ENCODE results near the gene ZIC5.

The ZIC5 gene

GRCh38 chr13:99987154-99988019 lies 15.8 kb upstream of the ZIC5 start:
- no peak for DNase-seq

DNA sequence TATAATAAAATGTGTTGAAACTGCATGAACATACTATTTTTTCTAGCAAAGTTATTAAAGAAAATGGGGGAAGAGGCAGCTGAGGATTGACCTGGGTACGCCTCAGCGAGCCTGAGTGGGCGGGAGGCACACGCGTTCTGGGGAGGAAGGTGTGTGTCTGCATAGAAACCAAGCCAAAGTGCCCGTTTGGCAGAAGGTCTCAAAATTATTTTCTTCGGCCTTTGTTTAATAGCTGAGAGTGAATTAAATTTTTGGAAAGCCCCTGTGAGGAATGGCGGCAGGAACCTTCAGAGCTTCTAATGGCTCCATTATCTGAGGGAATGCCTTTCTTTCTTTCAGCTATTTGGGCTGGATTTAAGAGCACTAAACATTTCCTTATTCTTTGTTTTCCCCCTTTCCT lies 15.2 kb upstream of the ZIC5 start:
- no peak for DNase-seq

GRCh38 chr13:99985886-99986527 lies 14.4 kb upstream of the ZIC5 start:
- no peak for DNase-seq

DNA sequence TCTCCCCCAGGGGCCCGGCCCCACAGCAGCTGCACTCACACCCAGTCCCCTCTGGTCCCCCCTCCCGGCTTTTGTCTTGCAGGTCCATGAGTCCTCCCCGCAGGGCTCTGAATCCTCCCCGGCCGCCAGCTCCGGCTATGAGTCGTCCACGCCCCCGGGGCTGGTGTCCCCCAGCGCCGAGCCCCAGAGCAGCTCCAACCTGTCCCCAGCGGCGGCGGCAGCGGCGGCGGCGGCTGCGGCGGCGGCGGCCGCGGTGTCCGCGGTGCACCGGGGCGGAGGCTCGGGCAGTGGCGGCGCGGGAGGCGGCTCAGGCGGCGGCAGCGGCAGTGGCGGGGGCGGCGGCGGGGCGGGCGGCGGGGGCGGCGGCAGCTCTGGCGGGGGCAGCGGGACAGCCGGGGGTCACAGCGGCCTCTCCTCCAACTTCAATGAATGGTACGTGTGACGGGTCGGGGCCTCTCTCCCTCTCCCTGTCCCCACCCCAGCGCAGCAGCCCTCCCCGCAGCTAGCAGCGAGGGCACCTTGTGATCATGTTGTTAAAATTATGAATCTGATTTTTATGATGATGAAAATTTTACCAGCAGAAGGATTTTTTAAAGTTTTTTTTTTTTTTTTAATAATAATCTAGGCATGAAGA lies 13.8 kb upstream of the ZIC5 start:
- no peak for DNase-seq

DNA sequence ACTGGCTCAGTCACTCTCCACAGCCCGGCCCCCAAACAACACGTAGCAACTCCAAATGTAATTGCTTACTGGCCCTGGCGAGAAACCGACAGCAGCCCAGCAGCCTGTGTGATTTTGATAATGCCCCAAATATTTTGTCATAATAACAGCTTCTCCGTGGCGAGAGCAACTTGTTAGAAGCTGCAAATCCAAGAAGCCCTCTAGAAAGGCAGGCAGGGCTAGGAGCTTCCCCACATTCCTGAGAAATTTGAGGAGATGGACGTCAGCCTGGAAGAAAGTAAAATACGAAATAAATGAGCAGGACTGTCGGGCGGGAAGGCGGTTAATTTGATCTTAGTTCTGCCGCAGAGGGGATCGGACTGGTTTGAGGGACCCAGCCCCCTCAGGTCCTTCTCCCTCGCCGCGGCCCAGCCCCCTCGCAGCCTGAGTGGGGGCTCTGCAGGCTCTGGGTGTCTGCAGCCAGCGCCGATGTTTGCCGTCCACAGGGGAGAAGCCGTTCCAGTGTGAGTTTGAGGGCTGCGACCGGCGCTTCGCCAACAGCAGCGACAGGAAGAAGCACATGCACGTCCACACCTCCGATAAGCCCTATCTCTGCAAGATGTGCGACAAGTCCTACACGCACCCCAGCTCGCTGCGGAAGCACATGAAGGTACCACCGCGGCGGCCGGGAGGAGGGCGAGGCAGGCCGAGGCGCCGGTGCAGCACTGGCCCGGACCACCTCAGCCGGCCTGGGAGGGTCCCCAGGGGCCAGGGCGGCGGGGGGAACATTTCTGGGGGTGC lies 13.1 kb upstream of the ZIC5 start:
- no peak for DNase-seq

DNA sequence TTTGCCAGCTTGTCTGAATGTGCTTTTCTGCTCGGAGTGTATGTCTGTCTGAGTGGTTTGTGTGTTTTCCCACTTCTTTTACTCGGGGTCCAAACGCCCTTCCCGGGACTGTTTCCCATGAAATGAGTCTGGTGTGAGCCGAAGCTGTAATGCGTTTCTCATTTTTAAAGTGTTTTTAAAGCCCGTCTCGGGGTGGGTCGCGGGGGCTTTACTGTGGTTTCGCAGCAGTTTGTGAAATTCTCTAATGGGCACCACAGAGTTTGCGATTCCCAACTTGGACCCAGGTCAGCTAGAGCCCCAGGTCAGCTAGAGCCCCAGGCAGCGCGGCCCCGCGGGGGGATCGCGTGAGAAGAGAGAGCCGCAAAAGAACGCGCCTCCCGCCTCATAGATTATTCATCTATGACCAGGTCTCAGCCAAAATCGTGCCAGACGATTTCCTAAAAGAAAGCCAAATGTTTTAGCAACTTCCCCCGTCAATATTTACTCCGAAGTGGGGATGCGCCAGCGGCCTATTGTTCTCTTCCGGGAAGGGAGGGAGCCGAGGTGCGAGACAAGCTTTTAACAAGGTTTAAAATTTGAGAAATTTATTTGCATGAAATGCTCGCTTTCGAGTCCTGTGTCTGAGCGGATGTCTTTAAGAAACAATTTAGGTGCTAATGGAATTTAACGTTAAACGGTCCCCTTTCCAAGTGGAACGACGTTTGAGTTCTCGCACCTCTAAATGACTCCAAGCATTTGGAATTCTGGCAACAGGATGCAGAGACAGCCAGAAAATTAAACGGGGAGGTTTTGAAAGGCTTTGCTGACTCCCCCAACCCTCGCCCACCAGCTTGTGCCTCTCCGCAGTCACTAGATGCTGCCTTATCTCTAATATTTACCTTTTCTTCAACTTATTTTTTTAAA lies 12.2 kb upstream of the ZIC5 start:
- DNase-seq, result no peak

- DNase-seq, result no peak
Measured at GRCh38 chr13:99982731-99983498, 11.3 kb upstream of the ZIC5 start.

GRCh38 chr13:99982036-99982730 lies 10.6 kb upstream of the ZIC5 start:
- DNase-seq, result no peak

- no peak for DNase-seq
Measured at GRCh38 chr13:99981735-99982035, 10.1 kb upstream of the ZIC5 start, which contains the start of gene ZIC2. ZIC2 (plus strand) TSS chr13:99981784; CDS start chr13:99982065, 281 bp downstream.

- DNase-seq, result no peak
Measured at GRCh38 chr13:99980824-99981734, 9.5 kb upstream of the ZIC5 start.

DNA sequence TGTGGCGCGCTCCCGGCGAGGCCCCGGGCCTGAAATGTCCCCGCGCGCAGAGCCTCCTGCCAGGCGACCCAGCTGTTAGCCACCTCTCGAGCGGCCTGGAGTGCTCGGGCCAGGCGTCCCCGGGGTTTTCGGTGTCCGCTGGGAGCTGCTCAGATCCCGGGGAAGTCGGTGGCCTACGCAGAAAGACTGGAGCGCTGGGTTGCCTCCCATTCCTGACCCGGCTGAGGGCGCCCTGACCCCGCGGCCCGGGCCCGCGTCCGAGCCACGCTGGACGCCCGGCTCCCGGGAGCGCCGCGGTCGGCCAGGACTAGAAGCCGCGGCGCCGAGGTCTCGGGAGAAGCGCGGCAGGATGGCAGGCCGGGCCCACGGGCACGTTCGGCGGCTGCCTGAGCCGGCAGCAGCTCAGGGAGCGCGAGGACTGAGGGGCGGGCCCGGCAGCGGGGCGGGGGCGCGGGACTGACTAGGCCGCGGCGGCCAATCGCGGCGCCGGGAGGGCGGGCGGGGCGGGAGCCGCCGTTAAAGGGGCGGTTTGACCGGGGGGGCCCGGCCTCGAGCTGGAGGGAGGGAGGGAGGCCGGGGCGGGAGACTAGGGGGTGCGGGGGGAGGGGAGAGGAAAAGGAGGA lies 8.7 kb upstream of the ZIC5 start:
- DNase-seq, result no peak

DNA sequence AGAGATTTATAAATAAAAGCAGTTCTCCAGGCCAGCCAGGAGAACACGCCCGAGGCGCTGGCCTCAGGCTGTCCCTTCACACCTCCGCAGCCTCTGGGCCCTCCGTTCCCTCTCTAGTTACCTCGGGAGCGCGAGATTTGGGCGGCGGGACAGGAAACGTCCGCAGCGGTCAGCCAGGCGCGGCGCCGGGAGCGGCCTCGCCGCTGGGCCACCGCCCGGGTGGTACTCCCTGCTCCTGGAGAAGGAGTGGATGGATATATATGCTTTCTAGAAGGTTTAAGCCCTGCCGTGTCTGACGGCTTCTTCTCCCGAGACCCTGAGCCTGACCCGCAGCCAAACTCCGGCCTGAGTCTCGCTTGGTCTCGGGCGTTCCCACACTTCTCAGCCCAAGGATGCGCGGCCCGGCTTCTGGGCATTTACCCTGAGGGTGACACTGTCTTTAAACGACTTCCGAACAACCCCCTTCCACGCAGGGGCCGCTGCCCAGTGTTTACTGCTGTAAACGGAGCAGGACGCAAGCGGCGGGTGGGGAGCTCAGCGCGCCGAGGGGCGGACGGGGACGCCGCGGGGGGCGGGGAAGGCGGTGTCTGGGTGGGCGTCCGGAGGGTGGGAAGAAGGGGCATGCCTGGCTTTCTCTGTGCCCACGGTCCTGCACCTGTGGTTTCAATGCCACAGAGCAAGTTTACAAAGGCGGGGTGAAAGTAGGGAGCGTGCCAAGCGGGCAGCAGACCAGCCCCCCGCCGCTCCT lies 8.1 kb upstream of the ZIC5 start:
- no peak for DNase-seq

- no peak for DNase-seq
Measured at GRCh38 chr13:99978799-99979452, 7.4 kb upstream of the ZIC5 start.

DNA sequence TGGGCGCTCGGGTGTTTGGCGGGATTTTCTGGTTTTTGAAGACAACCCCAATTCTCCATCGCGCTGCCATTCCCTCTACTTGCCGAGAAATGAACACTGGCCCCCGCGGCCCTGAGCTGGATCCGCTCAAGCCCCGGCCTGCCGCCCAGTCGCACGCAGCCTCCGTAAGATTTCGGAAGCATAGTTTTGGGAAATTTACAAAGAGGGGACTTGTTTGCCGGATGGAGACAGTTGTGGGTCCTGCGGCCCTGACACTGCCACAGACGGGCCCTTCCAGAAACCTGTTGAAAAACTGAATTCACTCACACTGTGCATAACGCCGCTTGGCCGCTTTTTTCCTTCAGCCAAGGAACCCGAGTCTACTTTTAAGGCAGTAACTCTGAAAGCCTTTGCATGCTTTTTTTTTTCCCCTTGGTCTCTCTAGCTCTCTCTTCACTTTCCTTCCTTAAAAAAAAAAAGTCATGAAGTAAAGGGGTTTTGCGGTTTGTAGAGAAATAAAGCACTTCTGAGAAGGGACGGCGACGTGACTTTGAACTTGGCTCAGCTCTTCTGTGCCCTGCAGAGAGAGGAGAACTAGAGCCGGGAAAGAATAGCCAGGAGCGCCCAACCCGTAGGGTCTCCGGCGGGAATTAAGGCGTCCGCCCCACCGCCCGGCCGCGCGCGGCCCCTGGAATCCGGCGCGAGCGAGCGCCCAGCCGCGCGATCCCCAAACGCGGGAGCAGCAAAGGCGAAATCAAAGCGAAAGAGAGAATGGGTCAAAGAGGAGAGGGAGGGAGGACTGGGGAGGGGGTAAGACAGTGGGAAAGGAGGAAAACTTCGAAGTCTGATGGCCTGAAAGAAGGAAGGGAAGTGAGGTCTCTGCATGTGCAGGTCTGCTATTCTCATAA lies 6.6 kb upstream of the ZIC5 start:
- DNase-seq, result no peak

- DNase-seq, result peak; percentile 9 to 54
Measured at GRCh38 chr13:99977334-99977911, 5.9 kb upstream of the ZIC5 start.

DNA sequence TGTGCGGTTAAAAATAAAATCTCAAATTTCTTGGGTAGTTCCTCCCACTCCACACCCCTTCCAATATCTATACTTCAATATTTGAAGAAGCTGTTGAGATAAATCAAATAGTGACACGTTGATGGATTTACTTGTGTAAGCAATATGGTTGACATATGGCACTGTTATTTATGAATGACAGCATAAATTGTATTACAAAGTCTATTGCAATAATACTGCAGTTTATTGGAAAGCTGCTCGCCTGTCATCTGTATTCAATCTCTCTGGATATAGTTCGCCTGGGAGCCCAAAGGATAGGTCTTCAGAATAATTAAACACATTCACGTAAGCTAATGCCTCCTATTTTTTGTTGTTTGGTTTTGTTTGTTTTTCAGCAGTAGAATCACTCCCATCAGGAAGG lies 5.0 kb upstream of the ZIC5 start:
- DNase-seq, result no peak
